Caco-2 (cell line): ENCODE measurements around the gene DCTN2. TPM values are rescaled to one million over a fixed set of nuclear protein-coding genes. Genes with fewer than 3 reads are reported as not detected.
"Not testable (repeated sequence)": the region's sequence is repeated elsewhere in the genome, so short reads cannot be mapped to it uniquely, and the experiment has no call there.

Experiments
- BruUV-seq: library from RNA; stranded (reverse); fragments of 400-500 nt; replicated peaks from 2 replicates; lab custom pipeline; 2021; lab: Mats Ljungman, UMichigan
- CTCF ChIA-PET: fragments of 300-600 bp; sonication (Branson Sonifier 250); formaldehyde crosslinking; loops from one replicate; lab custom pipeline; 2022; ENCODE audit warnings: antibody characterized with exemption; lab: Charles Lee
- POLR2A ChIA-PET: fragments of 300-600 bp; sonication (Branson Sonifier 250); formaldehyde crosslinking; loops from one replicate; lab custom pipeline; 2022; ENCODE audit warnings: antibody characterized with exemption; lab: Charles Lee
- DNase-seq, 2 experiments: peaks; one replicate each; pipeline versions ENCODE4 v3.0.0 to v3.0.0-alpha.2; 2020 to 2022
- H3K27me3 ChIP-seq: replicated peaks from 2 replicates; pipeline ENCODE4 v1.6.0; 2011; ENCODE audit warnings: low read length; ENCODE audit not compliant: control insufficient read depth, insufficient read depth
- H3K36me3 ChIP-seq: 2 replicates; pipeline ENCODE4 v1.5.1; 2011; ENCODE audit warnings: low read length; ENCODE audit not compliant: control insufficient read depth, insufficient read depth
- H3K4me1 ChIP-seq: fragments of 250-450 bp; sonication (Bioruptor Pico); 2 replicates; pipeline ENCODE4 v1.5.1; 2020; ENCODE audit warnings: mild to moderate bottlenecking
- H3K4me3 ChIP-seq: 2 replicates; pipeline ENCODE4 v1.5.1; 2011; ENCODE audit warnings: low read depth, mild to moderate bottlenecking, control low read depth, low read length
- H3K9me3 ChIP-seq: fragments of 250-450 bp; sonication (Bioruptor Pico); 2 replicates; pipeline ENCODE4 v1.5.1; 2020; ENCODE audit warnings: mild to moderate bottlenecking, moderate library complexity
- H3K27ac Mint-ChIP-seq: one replicate; pipeline ENCODE4 v1.8.0; 2022; ENCODE audit warnings: mixed read lengths; ENCODE audit not compliant: unreplicated experiment
- H3K27me3 Mint-ChIP-seq: one replicate; pipeline ENCODE4 v1.8.0; 2022; ENCODE audit warnings: mixed read lengths; ENCODE audit not compliant: insufficient read depth, unreplicated experiment
- H3K36me3 Mint-ChIP-seq: one replicate; pipeline ENCODE4 v1.8.0; 2022; ENCODE audit warnings: mild to moderate bottlenecking, mixed read lengths; ENCODE audit not compliant: insufficient read depth, unreplicated experiment
- H3K4me1 Mint-ChIP-seq: one replicate; pipeline ENCODE4 v1.8.0; 2022; ENCODE audit warnings: low read depth, mixed read lengths; ENCODE audit not compliant: unreplicated experiment
- H3K4me3 Mint-ChIP-seq: one replicate; pipeline ENCODE4 v1.8.0; 2022; ENCODE audit warnings: mild to moderate bottlenecking, moderate library complexity, mixed read lengths; ENCODE audit not compliant: unreplicated experiment
- H3K9me3 Mint-ChIP-seq: one replicate; pipeline ENCODE4 v1.8.0; 2022; ENCODE audit warnings: mixed read lengths; ENCODE audit not compliant: unreplicated experiment
- CTCF ChIP-seq, 2 experiments: fragments of 200-600 bp in 1 of 2; IDR thresholded peaks; 1 replicate in 1 of 2; 2 replicates in 1 of 2; pipeline versions ENCODE4 v1.5.1 to v1.8.0; 2011 to 2022; ENCODE audit warnings: antibody characterized with exemption in 1 of 2, control low read depth in 1 of 2, inconsistent platforms in 1 of 2, low read depth in 1 of 2, low read length in 1 of 2, mild to moderate bottlenecking in 1 of 2, moderate library complexity in 1 of 2; ENCODE audit not compliant: insufficient read depth in 1 of 2, severe bottlenecking in 1 of 2, unreplicated experiment in 1 of 2
- intact Hi-C: fragments of 100-400 bp; cut with micrococcal nuclease; formaldehyde crosslinking; loops from one replicate; pipeline ENCODE4 v1.10.0; 2022; ENCODE audit not compliant: unreplicated experiment
- total RNA-seq: library from RNA; stranded (reverse); gene quantifications from 2 replicates; pipeline ENCODE4 v1.2.3, GENCODE V29; 2022

Gene DCTN2
- total RNA-seq, 1 experiment from 2014 or later = 94.4 TPM

- H3K27me3 ChIP-seq = no peaks in the 10 kb centered on the region
- Mint-ChIP-seq H3K27me3 (no peaks in the 10 kb centered on the region), H3K36me3 (peaks cover 100% of the 10 kb centered on the region), H3K9me3 (no peaks in the 10 kb centered on the region), H3K4me3 (no peak overlapping the region), H3K4me1 (peaks cover 7% of the 10 kb centered on the region), H3K27ac (no peak overlapping the region)
- intact Hi-C loops = no loop called here
- ChIA-PET CTCF (no interaction called here), POLR2A (no interaction called here)
- no peak for DNase-seq
- H3K4me3 ChIP-seq = no peak overlapping the region
- peaks cover 4% of the 10 kb centered on the region for H3K36me3 ChIP-seq
- H3K4me1 ChIP-seq = no peaks in the 10 kb centered on the region
- no TSS peak for BruUV-seq
- no peak for TF ChIP-seq CTCF (IDR thresholded peaks at IDR 0.05; ENCODE audit: insufficient read depth in 1 of 2, low read depth in 1 of 2, low read length in 1 of 2, severe bottlenecking in 1 of 2, unreplicated experiment in 1 of 2)
- no peaks in the 10 kb centered on the region for H3K9me3 ChIP-seq
These were observed 34.3 kb downstream of the DCTN2 start for GRCh38 chr12:57512665-57513064.

GRCh38 chr12:57511588-57512325 is 35.2 kb downstream of the DCTN2 start:
- Mint-ChIP-seq H3K36me3 (peaks cover 91% of the 10 kb centered on the region), H3K4me3 (no peak overlapping the region), H3K27me3 (no peaks in the 10 kb centered on the region), H3K9me3 (no peaks in the 10 kb centered on the region), H3K4me1 (peaks cover 2% of the 10 kb centered on the region), H3K27ac (no peak overlapping the region)
- H3K9me3 ChIP-seq = no peaks in the 10 kb centered on the region
- H3K4me3 ChIP-seq = no peak overlapping the region
- ChIA-PET POLR2A (interaction anchor here (0.6 kb wide), 1 partner anchor 92 kb away, joined by 3 read pairs; no protein-coding TSS in a partner anchor), CTCF (interaction anchor here (0.6 kb wide), 1 partner anchor 247 kb away, joined by 3 read pairs; no protein-coding TSS in a partner anchor)
- DNase-seq = no peak
- no peaks in the 10 kb centered on the region for H3K27me3 ChIP-seq
- no TSS peak for BruUV-seq
- H3K4me1 ChIP-seq = no peaks in the 10 kb centered on the region
- intact Hi-C loops = no loop called here
- peaks cover 1% of the 10 kb centered on the region; the same call in 1 of the 2 replicates for H3K36me3 ChIP-seq
- no peak for TF ChIP-seq CTCF (IDR thresholded peaks at IDR 0.05; ENCODE audit: insufficient read depth in 1 of 2, low read depth in 1 of 2, low read length in 1 of 2, severe bottlenecking in 1 of 2, unreplicated experiment in 1 of 2)

GRCh38 chr12:57511161-57511560 is 35.8 kb downstream of the DCTN2 start:
- no peaks in the 10 kb centered on the region for H3K9me3 ChIP-seq
- BruUV-seq = no TSS peak
- ChIA-PET CTCF (interaction anchor here (0.6 kb wide), 1 partner anchor 247 kb away, joined by 3 read pairs; no protein-coding TSS in a partner anchor), POLR2A (no interaction called here)
- no peaks in the 10 kb centered on the region for H3K9me3 Mint-ChIP-seq
- no peaks in the 10 kb centered on the region for H3K4me1 Mint-ChIP-seq
- no peak overlapping the region for H3K4me3 ChIP-seq
- TF ChIP-seq CTCF (IDR thresholded peaks at IDR 0.05; ENCODE audit: insufficient read depth in 1 of 2, low read depth in 1 of 2, low read length in 1 of 2, severe bottlenecking in 1 of 2, unreplicated experiment in 1 of 2) = no peak
- intact Hi-C loops = no loop called here
- H3K4me1 ChIP-seq = no peaks in the 10 kb centered on the region
- no peak overlapping the region for H3K27ac Mint-ChIP-seq
- H3K4me3 Mint-ChIP-seq = no peak overlapping the region
- H3K36me3 ChIP-seq = peaks cover under 1% of the 10 kb centered on the region; the same call in 1 of the 2 replicates
- no peaks in the 10 kb centered on the region for H3K27me3 ChIP-seq
- no peak for DNase-seq
- peaks cover 91% of the 10 kb centered on the region for H3K36me3 Mint-ChIP-seq
- no peaks in the 10 kb centered on the region for H3K27me3 Mint-ChIP-seq

GRCh38 chr12:57507796-57508195 is 39.2 kb downstream of the DCTN2 start:
- H3K27me3 ChIP-seq, H3K36me3 ChIP-seq, BruUV-seq, H3K9me3 Mint-ChIP-seq, H3K4me3 ChIP-seq, H3K4me3 Mint-ChIP-seq, intact Hi-C loops, H3K27me3 Mint-ChIP-seq, POLR2A ChIA-PET, H3K4me1 ChIP-seq, DNase-seq, H3K27ac Mint-ChIP-seq, H3K4me1 Mint-ChIP-seq, CTCF ChIA-PET, H3K9me3 ChIP-seq: not testable (repeated sequence)
- H3K36me3 Mint-ChIP-seq = peaks cover 91% of the 10 kb centered on the region

- H3K4me3 ChIP-seq, DNase-seq, POLR2A ChIA-PET, H3K9me3 Mint-ChIP-seq, H3K4me1 ChIP-seq, H3K4me3 Mint-ChIP-seq, H3K27ac Mint-ChIP-seq, intact Hi-C loops, H3K4me1 Mint-ChIP-seq, H3K36me3 ChIP-seq, H3K27me3 Mint-ChIP-seq, H3K27me3 ChIP-seq, BruUV-seq, CTCF ChIA-PET, H3K9me3 ChIP-seq: not testable (repeated sequence)
- H3K36me3 Mint-ChIP-seq = peaks cover 91% of the 10 kb centered on the region
These were observed 40.5 kb downstream of the DCTN2 start for GRCh38 chr12:57506541-57506940.
